GM23338 (cell line): ENCODE measurements around the gene NABP1. TPM values are rescaled to one million over a fixed set of nuclear protein-coding genes. Genes with fewer than 3 reads are reported as not detected.

ENCODE experiments used
- ATAC-seq: fragments of 200-7000 bp; cut with Tn5 transposase; 3 replicates; pipeline ENCODE4 v1.9.1; 2020
- DNase-seq: peaks from one replicate; pipeline ENCODE4 v3.0.0-alpha.2; 2015; ENCODE audit warnings: low spot score
- H2AFZ ChIP-seq: fragments of 200-600 bp; sonication (generic); 2 replicates; pipeline ENCODE4 v1.8.0; 2016; ENCODE audit warnings: antibody characterized with exemption, mild to moderate bottlenecking, moderate library complexity
- H3F3A ChIP-seq: fragments of 200-600 bp; sonication (generic); replicated peaks from 2 replicates; pipeline ENCODE4 v1.8.0; 2017; ENCODE audit warnings: antibody characterized with exemption, mixed run types, low read depth
- H3K27ac ChIP-seq: fragments of 200-600 bp; sonication (generic); 2 replicates; pipeline ENCODE4 v1.6.1; 2016; ENCODE audit warnings: low read depth
- H3K27me3 ChIP-seq: fragments of 200-600 bp; sonication (generic); 2 replicates; pipeline ENCODE4 v1.8.0; 2016; ENCODE audit warnings: mild to moderate bottlenecking, mixed run types, moderate library complexity; ENCODE audit not compliant: insufficient read depth
- H3K36me3 ChIP-seq: fragments of 200-600 bp; sonication (generic); 2 replicates; pipeline ENCODE4 v1.8.0; 2016; ENCODE audit warnings: mild to moderate bottlenecking; ENCODE audit not compliant: insufficient read depth
- H3K4me1 ChIP-seq: fragments of 200-600 bp; sonication (generic); 2 replicates; pipeline ENCODE4 v1.8.0; 2016; ENCODE audit warnings: mild to moderate bottlenecking, moderate library complexity; ENCODE audit not compliant: insufficient read depth
- H3K4me2 ChIP-seq: fragments of 200-600 bp; sonication (generic); 2 replicates; pipeline ENCODE4 v1.7.1; 2017; ENCODE audit warnings: mixed run types
- H3K4me3 ChIP-seq: fragments of 200-600 bp; sonication (generic); 2 replicates; pipeline ENCODE4 v1.6.1; 2016; ENCODE audit warnings: mixed run types
- H3K79me2 ChIP-seq: fragments of 200-600 bp; sonication (generic); replicated peaks from 2 replicates; pipeline ENCODE4 v1.8.0; 2017; ENCODE audit warnings: mild to moderate bottlenecking; ENCODE audit not compliant: insufficient read depth
- H3K9me2 ChIP-seq: fragments of 200-600 bp; sonication (generic); 2 replicates; pipeline ENCODE4 v1.8.0; 2017; ENCODE audit not compliant: insufficient read depth
- H4K20me1 ChIP-seq: fragments of 200-600 bp; sonication (generic); replicated peaks from 2 replicates; pipeline ENCODE4 v1.8.0; 2017; ENCODE audit warnings: mild to moderate bottlenecking; ENCODE audit not compliant: insufficient read depth
- H3K27ac Mint-ChIP-seq: 2 replicates; pipeline ENCODE4 v1.8.0; 2020; ENCODE audit warnings: inconsistent platforms, mild to moderate bottlenecking, moderate library complexity, mixed read lengths
- H3K27me3 Mint-ChIP-seq: 3 replicates; pipeline ENCODE4 v1.8.0; 2022; ENCODE audit warnings: low read depth, mild to moderate bottlenecking, moderate library complexity, mixed read lengths, inconsistent platforms; ENCODE audit not compliant: insufficient read depth, poor library complexity
- H3K36me3 Mint-ChIP-seq: 3 replicates; pipeline ENCODE4 v1.8.0; 2021; ENCODE audit warnings: low read depth, mild to moderate bottlenecking, inconsistent platforms, moderate library complexity, mixed read lengths
- H3K4me1 Mint-ChIP-seq: 3 replicates; pipeline ENCODE4 v1.8.0; 2020; ENCODE audit warnings: mild to moderate bottlenecking, inconsistent platforms, mixed read lengths
- H3K4me3 Mint-ChIP-seq: 3 replicates; pipeline ENCODE4 v1.8.0; 2021; ENCODE audit warnings: moderate library complexity, mild to moderate bottlenecking, inconsistent platforms, mixed read lengths
- H3K9me3 Mint-ChIP-seq: 3 replicates; pipeline ENCODE4 v1.8.0; 2020; ENCODE audit warnings: moderate library complexity, mild to moderate bottlenecking, inconsistent platforms, mixed read lengths
- CREB1 ChIP-seq: fragments of 250-450 bp; sonication (Bioruptor Pico); IDR thresholded peaks from 2 replicates; pipeline ENCODE4 v1.5.0; 2020; ENCODE audit warnings: low read depth, mild to moderate bottlenecking, moderate library complexity
- CTCF ChIP-seq, 2 experiments: fragments of 200-600 bp in 1 of 2; sonication (generic) in 1 of 2; conservative IDR thresholded peaks; 2 replicates each; pipeline versions ENCODE4 v1.5.1 to v1.6.1; 2016 to 2017; ENCODE audit warnings: antibody characterized with exemption in 2 of 2, low read depth in 2 of 2, mild to moderate bottlenecking in 2 of 2, moderate library complexity in 1 of 2
- EZH2 ChIP-seq: fragments of 200-600 bp; sonication (generic); IDR thresholded peaks from one replicate; pipeline ENCODE4 v1.8.0; 2017; ENCODE audit warnings: antibody characterized with exemption, mild to moderate bottlenecking, low read depth; ENCODE audit not compliant: unreplicated experiment
- JUNB ChIP-seq: IDR thresholded peaks from one replicate; pipeline ENCODE4 v1.6.1; 2016; ENCODE audit warnings: antibody characterized with exemption; ENCODE audit not compliant: unreplicated experiment
- NANOG ChIP-seq: IDR thresholded peaks from 2 replicates; pipeline ENCODE4 v1.6.1; 2016; ENCODE audit warnings: antibody characterized with exemption, borderline replicate concordance
- POLR2AphosphoS5 ChIP-seq: IDR thresholded peaks from 2 replicates; pipeline ENCODE4 v1.6.1; 2016; ENCODE audit warnings: antibody characterized with exemption, low read depth
- REST ChIP-seq: IDR thresholded peaks from one replicate; pipeline ENCODE4 v1.6.1; 2018; ENCODE audit warnings: antibody characterized with exemption; ENCODE audit not compliant: unreplicated experiment
- STAT1 ChIP-seq: IDR thresholded peaks from one replicate; pipeline ENCODE4 v1.6.1; 2016; ENCODE audit warnings: antibody characterized with exemption; ENCODE audit not compliant: unreplicated experiment
- ZNF114 ChIP-seq: fragments of 250-450 bp; sonication (Bioruptor Pico); IDR thresholded peaks from 2 replicates; pipeline ENCODE4 v1.5.0; 2020; ENCODE audit warnings: mild to moderate bottlenecking, moderate library complexity
- ZNF331 ChIP-seq: fragments of 250-450 bp; sonication (Bioruptor Pico); IDR thresholded peaks from 2 replicates; pipeline ENCODE4 v1.5.0; 2020; ENCODE audit warnings: low read depth, mild to moderate bottlenecking, moderate library complexity
- polyA plus RNA-seq: library from polyadenylated mRNA; unstranded; fragments of >200 nt; fragmentation: Nextera tagmentation; extraction: Ambion mirVana; gene quantifications from 2 replicates; pipeline ENCODE4 v1.2.1, GENCODE V29; 2016
- total RNA-seq: library from RNA; depleted of rRNA; stranded (reverse); fragments of >200 nt; shearing (Covaris generic); gene quantifications from 2 replicates; pipeline ENCODE4 v1.2.3, GENCODE V29; 2014

The NABP1 gene
- total and polyA plus RNA-seq, 2 experiments from 2014 or later, result 5.2 to 5.6 TPM

- no peaks in the 10 kb centered on the region for H4K20me1 ChIP-seq
- TF ChIP-seq EZH2 (no peak), STAT1 (no peak)
- no peak overlapping the region for H3K27ac ChIP-seq
- no peaks in the 10 kb centered on the region for H3K79me2 ChIP-seq
- no peaks in the 10 kb centered on the region for H3K4me1 ChIP-seq
- no peak for ATAC-seq
- DNase-seq, result no peak
- no peak overlapping the region for H3K4me2 ChIP-seq
- no peak overlapping the region for H2AFZ ChIP-seq
- H3K36me3 ChIP-seq, result no peaks in the 10 kb centered on the region
- Mint-ChIP-seq H3K4me3 (no peak overlapping the region), H3K9me3 (no peaks in the 10 kb centered on the region), H3K27ac (no peak overlapping the region), H3K27me3 (no peaks in the 10 kb centered on the region), H3K36me3 (no peaks in the 10 kb centered on the region), H3K4me1 (no peaks in the 10 kb centered on the region)
- no peaks in the 10 kb centered on the region for H3K27me3 ChIP-seq
- no peaks in the 10 kb centered on the region for H3K9me2 ChIP-seq
- no peaks in the 10 kb centered on the region for H3F3A ChIP-seq
- H3K4me3 ChIP-seq, result no peak overlapping the region
Observed at GRCh38 chr2:191646163-191646902, 31.6 kb upstream of the NABP1 start.

GRCh38 chr2:191649519-191649918 is 28.4 kb upstream of the NABP1 start:
- Histone ChIP-seq H3K36me3 (no peaks in the 10 kb centered on the region), H3K9me2 (no peaks in the 10 kb centered on the region), H3K4me2 (no peak overlapping the region), H3K4me3 (no peak overlapping the region), H3K27me3 (no peaks in the 10 kb centered on the region), H3K4me1 (no peaks in the 10 kb centered on the region), H4K20me1 (no peaks in the 10 kb centered on the region), H3K79me2 (no peaks in the 10 kb centered on the region), H2AFZ (peak overlapping the region; percentile 38; the same call in 1 of the 2 replicates), H3K27ac (no peak overlapping the region), H3F3A (no peaks in the 10 kb centered on the region)
- Mint-ChIP-seq H3K27ac (no peak overlapping the region), H3K4me1 (no peaks in the 10 kb centered on the region), H3K4me3 (no peak overlapping the region), H3K36me3 (no peaks in the 10 kb centered on the region), H3K9me3 (no peaks in the 10 kb centered on the region; the same call in 2 of the 3 replicates), H3K27me3 (no peaks in the 10 kb centered on the region)
- ATAC-seq, result no peak
- DNase-seq, result no peak
- no peak for TF ChIP-seq CREB1
- no peak for TF ChIP-seq STAT1
- no peak for TF ChIP-seq CTCF (conservative IDR thresholded peaks at IDR 0.05; ENCODE audit: low read depth in 2 of 2)
- no peak for TF ChIP-seq REST
- TF ChIP-seq POLR2AphosphoS5, result no peak
- TF ChIP-seq NANOG, result no peak
- TF ChIP-seq ZNF331 (CRISPR knock-in tag), result no peak
- TF ChIP-seq JUNB, result no peak
- no peak for TF ChIP-seq ZNF114 (CRISPR knock-in tag)
